Caco-2 (cell line): ENCODE data around the gene OLR1. TPM values are rescaled to one million over a fixed set of nuclear protein-coding genes. Genes with fewer than 3 reads are reported as not detected.

Source experiments
- BruUV-seq: library from RNA; stranded (reverse); fragments of 400-500 nt; replicated peaks from 2 replicates; lab custom pipeline; 2021; lab: Mats Ljungman, UMichigan
- CTCF ChIA-PET: fragments of 300-600 bp; sonication (Branson Sonifier 250); formaldehyde crosslinking; loops from one replicate; lab custom pipeline; 2022; ENCODE audit warnings: antibody characterized with exemption; lab: Charles Lee
- POLR2A ChIA-PET: fragments of 300-600 bp; sonication (Branson Sonifier 250); formaldehyde crosslinking; loops from one replicate; lab custom pipeline; 2022; ENCODE audit warnings: antibody characterized with exemption; lab: Charles Lee
- DNase-seq, 2 experiments: peaks; one replicate each; pipeline versions ENCODE4 v3.0.0 to v3.0.0-alpha.2; 2020 to 2022
- H3K27me3 ChIP-seq: replicated peaks from 2 replicates; pipeline ENCODE4 v1.6.0; 2011; ENCODE audit warnings: low read length; ENCODE audit not compliant: control insufficient read depth, insufficient read depth
- H3K36me3 ChIP-seq: 2 replicates; pipeline ENCODE4 v1.5.1; 2011; ENCODE audit warnings: low read length; ENCODE audit not compliant: control insufficient read depth, insufficient read depth
- H3K4me1 ChIP-seq: fragments of 250-450 bp; sonication (Bioruptor Pico); 2 replicates; pipeline ENCODE4 v1.5.1; 2020; ENCODE audit warnings: mild to moderate bottlenecking
- H3K4me3 ChIP-seq: 2 replicates; pipeline ENCODE4 v1.5.1; 2011; ENCODE audit warnings: low read depth, mild to moderate bottlenecking, control low read depth, low read length
- H3K9me3 ChIP-seq: fragments of 250-450 bp; sonication (Bioruptor Pico); 2 replicates; pipeline ENCODE4 v1.5.1; 2020; ENCODE audit warnings: mild to moderate bottlenecking, moderate library complexity
- H3K27ac Mint-ChIP-seq: one replicate; pipeline ENCODE4 v1.8.0; 2022; ENCODE audit warnings: mixed read lengths; ENCODE audit not compliant: unreplicated experiment
- H3K27me3 Mint-ChIP-seq: one replicate; pipeline ENCODE4 v1.8.0; 2022; ENCODE audit warnings: mixed read lengths; ENCODE audit not compliant: insufficient read depth, unreplicated experiment
- H3K36me3 Mint-ChIP-seq: one replicate; pipeline ENCODE4 v1.8.0; 2022; ENCODE audit warnings: mild to moderate bottlenecking, mixed read lengths; ENCODE audit not compliant: insufficient read depth, unreplicated experiment
- H3K4me1 Mint-ChIP-seq: one replicate; pipeline ENCODE4 v1.8.0; 2022; ENCODE audit warnings: low read depth, mixed read lengths; ENCODE audit not compliant: unreplicated experiment
- H3K4me3 Mint-ChIP-seq: one replicate; pipeline ENCODE4 v1.8.0; 2022; ENCODE audit warnings: mild to moderate bottlenecking, moderate library complexity, mixed read lengths; ENCODE audit not compliant: unreplicated experiment
- H3K9me3 Mint-ChIP-seq: one replicate; pipeline ENCODE4 v1.8.0; 2022; ENCODE audit warnings: mixed read lengths; ENCODE audit not compliant: unreplicated experiment
- intact Hi-C: fragments of 100-400 bp; cut with micrococcal nuclease; formaldehyde crosslinking; loops from one replicate; pipeline ENCODE4 v1.10.0; 2022; ENCODE audit not compliant: unreplicated experiment
- total RNA-seq: library from RNA; stranded (reverse); gene quantifications from 2 replicates; pipeline ENCODE4 v1.2.3, GENCODE V29; 2022
- TF ChIP-seq, protein P1 (sequence below), 2 experiments: fragments of 200-600 bp in 1 of 2; IDR thresholded peaks; 1 replicate in 1 of 2; 2 replicates in 1 of 2; pipeline versions ENCODE4 v1.5.1 to v1.8.0; 2011 to 2022; ENCODE audit warnings: antibody characterized with exemption in 1 of 2, control low read depth in 1 of 2, inconsistent platforms in 1 of 2, low read depth in 1 of 2, low read length in 1 of 2, mild to moderate bottlenecking in 1 of 2, moderate library complexity in 1 of 2; ENCODE audit not compliant: insufficient read depth in 1 of 2, severe bottlenecking in 1 of 2, unreplicated experiment in 1 of 2

OLR1 gene
- total RNA-seq, 1 experiment from 2014 or later: 183 TPM

DNA sequence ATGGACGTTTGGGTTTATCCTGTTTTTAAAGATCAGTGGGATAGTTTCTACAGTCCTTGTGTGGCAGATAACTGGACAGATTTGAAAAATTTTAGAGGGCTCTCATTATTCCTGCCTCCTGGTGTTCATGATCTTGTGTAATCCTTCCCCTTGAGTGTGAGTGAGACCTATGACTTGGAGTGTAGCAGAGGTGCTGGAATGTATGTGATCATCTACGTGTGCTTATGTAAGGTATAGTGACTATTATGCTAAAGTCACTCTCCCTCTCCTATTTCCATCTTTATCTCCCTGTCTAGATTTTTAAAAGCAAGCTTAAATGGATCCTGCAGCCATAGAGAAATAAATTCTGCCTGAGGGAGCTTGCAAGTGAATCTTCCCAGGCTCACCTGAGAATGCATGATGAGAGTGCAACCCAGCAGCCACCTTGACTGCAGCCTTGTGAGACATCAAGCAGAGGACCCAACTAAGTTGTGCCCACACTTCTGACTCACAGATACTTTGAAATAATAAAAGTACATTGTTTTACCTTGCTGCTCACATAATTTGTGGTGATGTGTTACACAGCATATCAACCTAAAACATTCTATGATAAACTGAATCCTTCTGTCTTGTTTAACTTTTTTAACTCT, 3.2 kb upstream of the OLR1 start:
- peaks cover 9% of the 10 kb centered on the region for H3K36me3 Mint-ChIP-seq

DNA sequence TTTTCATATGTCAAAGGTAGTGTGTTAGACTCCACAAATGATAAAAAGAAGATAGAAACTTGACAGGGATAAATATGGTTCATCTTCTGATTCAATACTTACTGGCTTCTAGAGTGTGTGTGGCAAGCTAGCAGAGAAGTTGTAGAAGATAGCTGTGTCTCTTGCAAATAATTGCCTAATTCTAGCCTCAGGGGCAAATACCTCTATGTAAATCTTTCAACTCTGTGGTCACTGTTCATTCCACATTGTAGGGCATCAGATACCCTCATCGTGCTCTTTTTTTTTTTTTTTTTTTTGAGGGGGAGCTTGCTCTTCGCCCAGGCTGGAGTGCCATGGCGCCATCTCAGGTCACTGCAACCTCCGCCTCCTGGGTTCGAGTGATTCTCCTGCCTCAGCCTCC, 1.7 kb downstream of the OLR1 start:
- H3K4me3 ChIP-seq: no peak overlapping the region
- peaks cover 90% of the 10 kb centered on the region for H3K4me1 ChIP-seq
- Mint-ChIP-seq H3K4me3 (peak overlapping the region; percentile 68), H3K9me3 (no peaks in the 10 kb centered on the region), H3K27me3 (no peaks in the 10 kb centered on the region), H3K4me1 (peaks cover 51% of the 10 kb centered on the region), H3K27ac (peak overlapping the region; percentile 8), H3K36me3 (peaks cover 39% of the 10 kb centered on the region)
- TF ChIP-seq, protein P1, sequence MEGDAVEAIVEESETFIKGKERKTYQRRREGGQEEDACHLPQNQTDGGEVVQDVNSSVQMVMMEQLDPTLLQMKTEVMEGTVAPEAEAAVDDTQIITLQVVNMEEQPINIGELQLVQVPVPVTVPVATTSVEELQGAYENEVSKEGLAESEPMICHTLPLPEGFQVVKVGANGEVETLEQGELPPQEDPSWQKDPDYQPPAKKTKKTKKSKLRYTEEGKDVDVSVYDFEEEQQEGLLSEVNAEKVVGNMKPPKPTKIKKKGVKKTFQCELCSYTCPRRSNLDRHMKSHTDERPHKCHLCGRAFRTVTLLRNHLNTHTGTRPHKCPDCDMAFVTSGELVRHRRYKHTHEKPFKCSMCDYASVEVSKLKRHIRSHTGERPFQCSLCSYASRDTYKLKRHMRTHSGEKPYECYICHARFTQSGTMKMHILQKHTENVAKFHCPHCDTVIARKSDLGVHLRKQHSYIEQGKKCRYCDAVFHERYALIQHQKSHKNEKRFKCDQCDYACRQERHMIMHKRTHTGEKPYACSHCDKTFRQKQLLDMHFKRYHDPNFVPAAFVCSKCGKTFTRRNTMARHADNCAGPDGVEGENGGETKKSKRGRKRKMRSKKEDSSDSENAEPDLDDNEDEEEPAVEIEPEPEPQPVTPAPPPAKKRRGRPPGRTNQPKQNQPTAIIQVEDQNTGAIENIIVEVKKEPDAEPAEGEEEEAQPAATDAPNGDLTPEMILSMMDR (IDR thresholded peaks at IDR 0.05; ENCODE audit: insufficient read depth in 1 of 2, low read depth in 1 of 2, low read length in 1 of 2, severe bottlenecking in 1 of 2, unreplicated experiment in 1 of 2): no peak
- ChIA-PET POLR2A (interaction anchor here (0.6 to 1.3 kb wide), 5 partner anchors 16 to 1313 kb away, joined by 3 to 12 read pairs (median 7); partner anchors contain the start of gene GABARAPL1), CTCF (interaction anchor here (0.7 to 1.2 kb wide), 3 partner anchors 17 to 1120 kb away, joined by 3 to 11 read pairs (median 4); no protein-coding TSS in a partner anchor)
- no peaks in the 10 kb centered on the region for H3K9me3 ChIP-seq
- no peaks in the 10 kb centered on the region for H3K27me3 ChIP-seq
- peak in 1 of 2 experiments; percentile 76 for DNase-seq
- intact Hi-C loops: loop anchor here (1.0 kb wide), 1 partner anchor 42 kb away; the partner anchor contains the start of gene GABARAPL1
- H3K36me3 ChIP-seq: no peaks in the 10 kb centered on the region
- no TSS peak for BruUV-seq

More for the DNA sequence above, 3.2 kb upstream of the OLR1 start:
- Histone ChIP-seq H3K4me1 (peaks cover 92% of the 10 kb centered on the region), H3K36me3 (no peaks in the 10 kb centered on the region), H3K4me3 (no peak overlapping the region), H3K9me3 (no peaks in the 10 kb centered on the region), H3K27me3 (no peaks in the 10 kb centered on the region)
- Mint-ChIP-seq H3K4me3 (no peak overlapping the region), H3K27ac (peak overlapping the region; percentile 77), H3K4me1 (peaks cover 49% of the 10 kb centered on the region), H3K27me3 (no peaks in the 10 kb centered on the region), H3K9me3 (no peaks in the 10 kb centered on the region)
- DNase-seq: no peak
- intact Hi-C loops: no loop called here
- POLR2A ChIA-PET: interaction anchor here (0.6 to 1.3 kb wide), 4 partner anchors 8 to 38 kb away, joined by 3 to 12 read pairs (median 4); partner anchors contain the start of gene GABARAPL1
- BruUV-seq: no TSS peak
- CTCF ChIA-PET: interaction anchor here (1.0 to 2.8 kb wide), 7 partner anchors 8 to 165 kb away, joined by 3 to 80 read pairs (median 6); no protein-coding TSS in a partner anchor
- TF ChIP-seq, protein P1 (IDR thresholded peaks at IDR 0.05; ENCODE audit: insufficient read depth in 1 of 2, low read depth in 1 of 2, low read length in 1 of 2, severe bottlenecking in 1 of 2, unreplicated experiment in 1 of 2): no peak

DNA sequence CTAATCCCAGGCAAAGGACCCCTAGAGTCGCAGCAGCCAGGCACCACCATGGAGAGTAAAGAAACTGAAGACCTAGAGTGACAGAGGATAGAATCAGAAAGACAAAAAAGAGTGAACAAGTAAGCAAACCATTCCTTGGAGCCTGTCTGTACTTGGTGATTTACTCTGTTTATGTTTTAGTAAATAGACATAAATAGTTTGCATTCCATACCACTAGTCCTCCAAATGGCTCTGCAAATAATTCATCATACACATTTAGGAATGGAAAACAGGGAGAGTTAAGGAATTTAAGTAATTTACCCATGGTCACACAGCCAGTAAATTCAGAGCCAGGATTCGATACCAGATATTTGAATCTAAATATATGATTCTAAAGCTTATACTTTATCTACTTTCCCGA, 2.8 kb downstream of the OLR1 start:
- peaks cover 41% of the 10 kb centered on the region for H3K36me3 Mint-ChIP-seq
- no peaks in the 10 kb centered on the region for H3K9me3 Mint-ChIP-seq
- CTCF ChIA-PET: interaction anchor here (1.0 kb wide), 1 partner anchor 15 kb away, joined by 5 read pairs; no protein-coding TSS in a partner anchor
- H3K4me3 ChIP-seq: no peak overlapping the region
- no peaks in the 10 kb centered on the region for H3K27me3 ChIP-seq
- H3K4me1 Mint-ChIP-seq: peaks cover 43% of the 10 kb centered on the region
- no peaks in the 10 kb centered on the region for H3K36me3 ChIP-seq
- no peaks in the 10 kb centered on the region for H3K27me3 Mint-ChIP-seq
- DNase-seq: no peak
- H3K9me3 ChIP-seq: no peaks in the 10 kb centered on the region
- intact Hi-C loops: loop anchor here (1.0 kb wide), 1 partner anchor 16 kb away; no protein-coding TSS in a partner anchor
- TF ChIP-seq, protein P1 (IDR thresholded peaks at IDR 0.05; ENCODE audit: insufficient read depth in 1 of 2, low read depth in 1 of 2, low read length in 1 of 2, severe bottlenecking in 1 of 2, unreplicated experiment in 1 of 2): no peak
- peaks cover 84% of the 10 kb centered on the region for H3K4me1 ChIP-seq
- no TSS peak for BruUV-seq
- H3K4me3 Mint-ChIP-seq: peak overlapping the region; percentile 45
- peak overlapping the region; percentile 73 for H3K27ac Mint-ChIP-seq
- POLR2A ChIA-PET: no interaction called here
